ENCODE results near the gene PFN3. TPM values are rescaled to one million over a fixed set of nuclear protein-coding genes. Genes with fewer than 3 reads are reported as not detected.
A peak's percentile ranks its signal among the peaks of the same experiment; 100 is the strongest.

The PFN3 gene
- total and polyA plus RNA-seq, 8 donors, result not detected

DNA sequence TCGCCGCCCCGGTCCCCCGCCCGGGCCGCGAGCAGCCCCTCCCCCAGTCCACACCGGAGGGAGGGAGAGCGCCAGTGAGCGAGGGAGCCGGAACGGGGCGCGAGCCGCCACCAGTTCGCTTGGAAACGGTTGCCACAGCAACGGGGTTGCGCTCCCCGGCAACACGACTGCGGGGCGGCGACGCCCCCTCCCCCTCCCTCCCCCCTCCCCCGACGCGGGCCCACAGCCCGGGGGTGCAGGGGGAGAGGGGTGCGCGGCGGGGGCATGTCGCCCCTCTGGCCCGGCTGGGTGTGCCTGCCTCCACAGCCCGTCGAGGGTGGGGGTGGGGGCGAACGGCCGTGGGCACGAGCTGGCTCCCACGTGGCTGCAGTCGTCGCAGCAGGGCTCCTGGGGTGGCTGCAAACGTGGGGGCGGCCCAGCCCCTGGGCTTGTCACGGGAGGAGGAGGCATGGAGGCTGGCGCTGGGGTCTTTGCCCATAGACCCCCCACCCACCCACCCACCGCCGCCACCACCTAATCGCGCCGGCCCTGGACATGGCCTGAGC, 46.7 kb upstream of the PFN3 start:
- no peaks in the 10 kb centered on the region for H3K36me3 ChIP-seq
- ATAC-seq (peak; percentile 26 to 51 (median 31)), FAIRE-seq (no peak), DNase-seq (peak in 5 of 6 donors; percentile 60 to 81 (median 68))
- intact Hi-C loops (cut with DNase I), result no loop called here
- TF ChIP-seq, protein P1, sequence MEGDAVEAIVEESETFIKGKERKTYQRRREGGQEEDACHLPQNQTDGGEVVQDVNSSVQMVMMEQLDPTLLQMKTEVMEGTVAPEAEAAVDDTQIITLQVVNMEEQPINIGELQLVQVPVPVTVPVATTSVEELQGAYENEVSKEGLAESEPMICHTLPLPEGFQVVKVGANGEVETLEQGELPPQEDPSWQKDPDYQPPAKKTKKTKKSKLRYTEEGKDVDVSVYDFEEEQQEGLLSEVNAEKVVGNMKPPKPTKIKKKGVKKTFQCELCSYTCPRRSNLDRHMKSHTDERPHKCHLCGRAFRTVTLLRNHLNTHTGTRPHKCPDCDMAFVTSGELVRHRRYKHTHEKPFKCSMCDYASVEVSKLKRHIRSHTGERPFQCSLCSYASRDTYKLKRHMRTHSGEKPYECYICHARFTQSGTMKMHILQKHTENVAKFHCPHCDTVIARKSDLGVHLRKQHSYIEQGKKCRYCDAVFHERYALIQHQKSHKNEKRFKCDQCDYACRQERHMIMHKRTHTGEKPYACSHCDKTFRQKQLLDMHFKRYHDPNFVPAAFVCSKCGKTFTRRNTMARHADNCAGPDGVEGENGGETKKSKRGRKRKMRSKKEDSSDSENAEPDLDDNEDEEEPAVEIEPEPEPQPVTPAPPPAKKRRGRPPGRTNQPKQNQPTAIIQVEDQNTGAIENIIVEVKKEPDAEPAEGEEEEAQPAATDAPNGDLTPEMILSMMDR (IDR thresholded peaks at IDR 0.05), result no peak
- peak overlapping the region; percentile 37 to 72 (median 48) for H3K4me3 ChIP-seq
- 1% methylated on average over 17 to 49 of the region's 52 CpGs for WGBS, 2 donors
- no peaks in the 10 kb centered on the region for H3K9me3 ChIP-seq
- no peaks in the 10 kb centered on the region for H3K27me3 ChIP-seq
- peak overlapping the region in 2 of 4 donors; percentile 16 to 58 for H3K27ac ChIP-seq
- H3K4me1 ChIP-seq, result peaks cover 4 to 12% (median 8%) of the 10 kb centered on the region in 3 donors

DNA sequence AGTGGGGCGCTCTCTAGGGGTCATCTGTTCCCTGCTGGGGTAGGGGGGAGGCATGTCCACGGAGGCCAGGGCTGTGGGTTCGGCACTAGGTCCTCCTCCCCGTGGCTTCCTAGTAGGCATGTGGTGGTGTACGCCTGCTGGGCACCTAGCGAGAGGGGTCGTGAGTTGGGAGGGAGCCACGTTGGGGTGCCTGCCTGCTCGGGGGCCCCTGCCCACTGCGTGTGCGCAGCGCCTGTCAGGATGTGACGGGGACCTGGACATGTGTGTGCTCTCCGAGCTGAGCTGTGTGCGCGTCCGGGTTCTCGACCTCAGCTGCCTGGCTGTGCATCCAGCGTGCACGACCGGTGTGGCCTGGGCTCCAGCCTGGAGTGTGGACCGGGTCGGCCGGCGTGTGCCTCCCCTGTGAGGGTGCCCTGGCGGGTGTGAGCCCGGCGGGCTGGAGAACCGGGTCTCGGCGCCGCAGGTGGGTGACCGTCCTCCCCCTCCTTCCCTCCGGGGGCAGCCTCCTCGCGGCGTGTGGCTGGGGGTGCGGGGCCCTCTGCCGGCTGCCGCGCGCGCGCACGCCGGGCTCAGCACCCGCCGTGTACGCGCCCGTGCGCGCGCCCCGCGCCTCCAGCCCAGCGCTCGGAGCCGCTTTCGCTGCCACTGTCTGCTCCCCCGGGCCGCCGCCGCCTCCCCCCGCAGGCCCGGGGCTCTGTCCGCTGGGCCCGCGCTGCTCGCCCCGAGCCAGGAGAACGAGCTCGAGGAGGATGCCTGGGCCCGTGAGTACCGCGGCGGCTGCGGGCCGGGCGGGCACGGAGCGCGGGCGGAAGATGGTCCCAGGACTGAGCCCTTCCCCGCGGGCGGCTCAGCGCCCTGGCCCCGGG, 46.0 kb upstream of the PFN3 start, which contains the start of gene PRR7:
PRR7 (plus strand) TSS at position 615 of the 866 bp plus-strand sequence. CDS start 8,254 bp downstream, outside the sequence.
- no peaks in the 10 kb centered on the region for H3K9me3 ChIP-seq
- peak within 1 kb of the TSS; percentile 37 to 72 (median 48) for H3K4me3 ChIP-seq
- no peaks in the 10 kb centered on the region for H3K36me3 ChIP-seq
- no peaks in the 10 kb centered on the region for H3K27me3 ChIP-seq
- H3K27ac ChIP-seq, result peak within 1 kb of the TSS in 3 of 4 donors; percentile 16 to 58 (median 19)
- ATAC-seq, result peak; percentile 53 to 80 (median 74)
- FAIRE-seq, result no peak
- peak in 4 of 6 donors; percentile 62 to 88 (median 74) for DNase-seq
- TF ChIP-seq, protein P1 (IDR thresholded peaks at IDR 0.05), result no peak
- WGBS, 2 donors, result 1% methylated on average over 42 to 89 of the region's 89 CpGs
- H3K4me1 ChIP-seq, result peaks cover 4 to 12% (median 8%) of the 10 kb centered on the region in 3 donors
- intact Hi-C loops (cut with DNase I), result no loop called here

DNA sequence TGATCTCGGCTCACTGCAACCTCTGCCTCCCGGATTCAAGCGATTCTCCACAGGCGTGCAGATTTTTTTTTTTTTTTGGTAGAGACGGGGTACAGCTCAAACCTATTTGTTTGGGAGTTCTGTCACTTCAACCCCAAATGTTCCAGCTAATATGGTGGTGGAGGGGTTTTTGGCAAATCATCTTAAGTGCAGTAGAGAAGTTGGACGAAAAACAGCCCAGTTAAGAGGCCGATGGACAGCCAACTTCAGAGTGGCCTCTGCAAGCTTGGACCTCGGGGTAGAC, 45.4 kb upstream of the PFN3 start:
- H3K4me3 ChIP-seq, result peak overlapping the region in 1 of 4 donors; percentile 72

DNA sequence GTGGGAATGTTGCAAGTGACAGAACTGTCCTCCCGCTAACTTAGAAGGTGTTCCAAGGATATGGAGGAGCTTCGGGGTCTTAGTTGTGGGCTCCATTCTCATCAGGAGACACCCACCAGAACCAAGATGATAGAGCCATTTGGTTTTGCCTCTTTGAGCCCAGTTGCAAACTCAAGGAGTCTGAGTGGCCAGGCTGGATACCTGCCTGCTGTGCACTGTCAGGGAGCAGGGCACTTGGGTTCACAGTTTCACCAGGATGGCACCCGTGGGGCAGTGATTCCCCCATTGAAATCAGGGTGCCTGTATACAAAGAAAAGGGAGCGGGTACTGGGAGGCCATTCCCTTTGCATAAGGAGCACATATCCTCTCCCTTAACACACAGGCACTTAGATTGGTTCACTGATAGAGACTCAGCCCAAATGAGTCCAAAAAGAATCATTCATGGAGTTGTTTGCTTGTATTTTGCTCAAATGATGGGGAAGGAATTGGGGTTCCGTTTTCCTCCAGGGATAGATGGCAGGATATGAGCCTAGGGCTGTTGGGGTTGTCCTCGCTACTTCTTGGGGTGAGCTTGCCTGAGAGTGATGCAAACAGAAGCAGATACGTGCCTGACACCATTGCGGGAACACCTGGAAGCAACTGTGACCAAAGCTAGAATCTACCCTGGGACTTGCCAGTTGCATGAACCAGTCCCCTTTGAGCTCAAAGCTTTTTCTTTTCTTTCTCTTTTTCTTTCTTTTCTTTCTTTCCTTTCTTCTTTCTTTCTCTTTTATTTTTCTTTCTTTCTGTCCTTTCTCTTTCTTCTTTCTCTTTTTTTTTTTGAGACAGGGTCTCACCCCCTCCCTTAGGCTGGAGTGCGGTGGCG, 44.8 kb upstream of the PFN3 start:
- TF ChIP-seq, protein P1 (IDR thresholded peaks at IDR 0.05), result no peak
- H3K36me3 ChIP-seq, result no peaks in the 10 kb centered on the region
- H3K27me3 ChIP-seq, result no peaks in the 10 kb centered on the region
- H3K4me3 ChIP-seq, result no peak overlapping the region
- H3K9me3 ChIP-seq, result no peaks in the 10 kb centered on the region
- intact Hi-C loops (cut with DNase I), result no loop called here
- no peak for FAIRE-seq
- peaks cover 4 to 12% (median 8%) of the 10 kb centered on the region in 3 donors for H3K4me1 ChIP-seq
- WGBS, 2 donors, result 45 to 47% methylated on average over 10 of the region's 10 CpGs
- H3K27ac ChIP-seq, result no peak overlapping the region
- no peak for ATAC-seq
- DNase-seq, result no peak

More for the DNA sequence above, 45.4 kb upstream of the PFN3 start:
- TF ChIP-seq, protein P1 (IDR thresholded peaks at IDR 0.05), result no peak
- 5 to 7% methylated on average over 8 of the region's 8 CpGs for WGBS, 2 donors
- Histone ChIP-seq H3K27ac (no peak overlapping the region), H3K9me3 (no peaks in the 10 kb centered on the region), H3K27me3 (no peaks in the 10 kb centered on the region), H3K36me3 (no peaks in the 10 kb centered on the region), H3K4me1 (peaks cover 4 to 12% (median 8%) of the 10 kb centered on the region in 3 donors)
- FAIRE-seq (no peak), ATAC-seq (no peak), DNase-seq (no peak)
- intact Hi-C loops (cut with DNase I), result no loop called here

Measured in pancreas (tissue), 10 donors.